COLO668 (cell line): Measurements from ENCODE around the gene TLK2.

Experiments used
- DNase-seq: peaks from one replicate; lab custom pipeline; 2025; ENCODE audit not compliant: unreplicated experiment; lab: John Stamatoyannopoulos, UW

The TLK2 gene

GRCh38 chr17:62627219-62627903 is 148.7 kb downstream of the TLK2 start, which contains the start of gene MRC2:
MRC2 (plus strand) TSS chr17:62627670; CDS start chr17:62627803, 133 bp downstream.
- no peak for DNase-seq

- DNase-seq = no peak
Observed at GRCh38 chr17:62627904-62628633, 149.4 kb downstream of the TLK2 start.

GRCh38 chr17:62628831-62629555 is 150.4 kb downstream of the TLK2 start:
- DNase-seq = no peak

- DNase-seq = no peak
Observed at GRCh38 chr17:62629556-62630364, 151.1 kb downstream of the TLK2 start.

GRCh38 chr17:62630365-62631085 is 151.9 kb downstream of the TLK2 start:
- DNase-seq = no peak

GRCh38 chr17:62631086-62631935 is 152.7 kb downstream of the TLK2 start:
- DNase-seq = no peak

- no peak for DNase-seq
Observed at GRCh38 chr17:62631936-62632924, 153.6 kb downstream of the TLK2 start.

- no peak for DNase-seq
Observed at GRCh38 chr17:62637809-62638208, 159.2 kb downstream of the TLK2 start.

GRCh38 chr17:62641153-62641552 is 162.5 kb downstream of the TLK2 start:
- no peak for DNase-seq

- DNase-seq = no peak
Observed at GRCh38 chr17:62641951-62642350, 163.3 kb downstream of the TLK2 start.

- no peak for DNase-seq
Observed at GRCh38 chr17:62643496-62643895, 164.9 kb downstream of the TLK2 start.

GRCh38 chr17:62644487-62645173 is 166.0 kb downstream of the TLK2 start:
- no peak for DNase-seq

- no peak for DNase-seq
Observed at GRCh38 chr17:62648251-62648955, 169.8 kb downstream of the TLK2 start.

GRCh38 chr17:62648956-62649294 is 170.3 kb downstream of the TLK2 start:
- DNase-seq = no peak

GRCh38 chr17:62649570-62649969 is 170.9 kb downstream of the TLK2 start:
- DNase-seq = no peak

GRCh38 chr17:62650587-62650986 is 172.0 kb downstream of the TLK2 start:
- DNase-seq = no peak
